ENCODE measurements around the gene LSAMP.

The LSAMP gene

GRCh38 chr3:115784739-115785536 lies 660.3 kb downstream of the LSAMP start (continued):
- TF ChIP-seq ZNF324 (tag by site-specific recombination; IDR thresholded peaks at IDR 0.05), result no peak
- no peak for TF ChIP-seq ZNF133 (tag by site-specific recombination; IDR thresholded peaks at IDR 0.05)
- 0 out of 2 replicates have a peak, but pooled peaks have one; percentile 35 for TF ChIP-seq KLF17 (tag by site-specific recombination; IDR thresholded peaks at IDR 0.05)
- peak; percentile 66 for TF ChIP-seq ZNF629 (tag by site-specific recombination; IDR thresholded peaks at IDR 0.05)
- TF ChIP-seq ZSCAN30 (tag by site-specific recombination; IDR thresholded peaks at IDR 0.05), result no peak
- TF ChIP-seq ZNF639 (tag by site-specific recombination; IDR thresholded peaks at IDR 0.05), result 0 out of 2 replicates have a peak, but pooled peaks have one; percentile 4
- peak; percentile 35; the same call in 1 of the 2 replicates for TF ChIP-seq SP3 (tag by site-specific recombination; IDR thresholded peaks at IDR 0.05)
- TF ChIP-seq ZNF16 (tag by site-specific recombination; IDR thresholded peaks at IDR 0.05; ENCODE audit: low read depth), result no peak
- TF ChIP-seq REST (tag by site-specific recombination; IDR thresholded peaks at IDR 0.05), result no peak
- peak; percentile 51; the same call in 1 of the 2 replicates for TF ChIP-seq ATF2 (tag by site-specific recombination; IDR thresholded peaks at IDR 0.05; ENCODE audit: low read depth)
- TF ChIP-seq ZNF23 (tag by site-specific recombination; IDR thresholded peaks at IDR 0.05; ENCODE audit: borderline replicate concordance), result no peak
- peak; percentile 44 for TF ChIP-seq ZNF335 (tag by site-specific recombination; conservative IDR thresholded peaks at IDR 0.05)
- no peak for TF ChIP-seq GLIS2 (tag by site-specific recombination; IDR thresholded peaks at IDR 0.05)
- TF ChIP-seq TSHZ1 (tag by site-specific recombination; IDR thresholded peaks at IDR 0.05; ENCODE audit: borderline replicate concordance), result peak; percentile 6; the same call in 1 of the 2 replicates
- TF ChIP-seq ZSCAN16 (tag by site-specific recombination; IDR thresholded peaks at IDR 0.05), result no peak
- no peak for TF ChIP-seq ZNF623 (tag by site-specific recombination; IDR thresholded peaks at IDR 0.05)
- no peak for TF ChIP-seq ZNF544 (tag by site-specific recombination; IDR thresholded peaks at IDR 0.05)
- 0 out of 2 replicates have a peak, but pooled peaks have one; percentile 27 for TF ChIP-seq YY2 (tag by site-specific recombination; IDR thresholded peaks at IDR 0.05)
- no peak for TF ChIP-seq RBAK (tag by site-specific recombination; IDR thresholded peaks at IDR 0.05)
- TF ChIP-seq ZNF660 (tag by site-specific recombination; IDR thresholded peaks at IDR 0.05), result no peak
- TF ChIP-seq ZNF302 (tag by site-specific recombination; IDR thresholded peaks at IDR 0.05; ENCODE audit: low read depth), result no peak
- TF ChIP-seq ZNF560 (tag by site-specific recombination; IDR thresholded peaks at IDR 0.05; ENCODE audit: borderline replicate concordance), result no peak
- TF ChIP-seq ELK4 (IDR thresholded peaks at IDR 0.05; ENCODE audit: borderline replicate concordance, low read depth, low read length), result no peak
- no peak for TF ChIP-seq GLI4 (tag by site-specific recombination; IDR thresholded peaks at IDR 0.05)
- TF ChIP-seq GLIS1 (tag by site-specific recombination; IDR thresholded peaks at IDR 0.05), result peak; percentile 7
- TF ChIP-seq ZNF155 (tag by site-specific recombination; IDR thresholded peaks at IDR 0.05), result no peak
- TF ChIP-seq HOXA7 (CRISPR knock-in tag; IDR thresholded peaks at IDR 0.05; ENCODE audit: borderline replicate concordance), result no peak
